GM12878 (cell line): ENCODE results near the gene DCK. TPM values are rescaled to one million over a fixed set of nuclear protein-coding genes. Genes with fewer than 3 reads are reported as not detected.

ENCODE experiments used
- ATAC-seq: fragments of 200-7000 bp; cut with Tn5 transposase; 3 replicates; pipeline ENCODE4 v1.9.1; 2020; ENCODE audit warnings: mild to moderate bottlenecking, moderate library complexity
- BruUV-seq: library from RNA; stranded (reverse); fragments of 400-500 nt; replicated peaks from 2 replicates; lab custom pipeline; 2021; lab: Mats Ljungman, UMichigan
- CTCF ChIA-PET: fragments of 300-600 bp; sonication (Branson Sonifier 250); formaldehyde crosslinking; extraction: SDS; loops from one replicate; lab custom pipeline; 2021; ENCODE audit warnings: inconsistent platforms; lab: Yijun Ruan, JAX
- POLR2A ChIA-PET: fragments of 350-600 bp; formaldehyde crosslinking; extraction: SDS; loops from one replicate; lab custom pipeline; 2021; ENCODE audit warnings: inconsistent platforms; lab: Charles Lee
- RAD21 ChIA-PET: fragments of 300-600 bp; sonication (Branson Sonifier 250); formaldehyde crosslinking; loops from one replicate; lab custom pipeline; 2023; ENCODE audit warnings: antibody characterized with exemption; ENCODE audit not compliant: unreplicated experiment; lab: Charles Lee
- SMC1A ChIA-PET: fragments of 300-600 bp; sonication (Branson Sonifier 250); formaldehyde crosslinking; loops from one replicate; lab custom pipeline; 2023; ENCODE audit not compliant: unreplicated experiment, uncharacterized antibody; lab: Charles Lee
- DNase-seq: peaks from one replicate; pipeline ENCODE4 v3.0.0-alpha.2; 2011; ENCODE audit warnings: low read depth, low spot score
- FAIRE-seq: peaks from 3 replicates; lab custom pipeline; 2011; peaks lifted over from hg19 to GRCh38; lab: Jason Lieb, UNC
- H2AFZ ChIP-seq: 2 replicates; pipeline ENCODE4 v1.6.0; 2011; ENCODE audit warnings: low read depth, low read length, control low read depth; ENCODE audit not compliant: control insufficient read depth
- H3K27ac ChIP-seq: 2 replicates; pipeline ENCODE4 v1.5.1; 2011; ENCODE audit warnings: control low read depth; ENCODE audit not compliant: control insufficient read depth, insufficient read depth
- H3K27me3 ChIP-seq, 2 experiments: replicated peaks in 1 of 2; 2 replicates each; pipeline versions ENCODE4 v1.6.0 to v1.6.1; 2011; ENCODE audit warnings: low read length in 1 of 2; ENCODE audit not compliant: control insufficient read depth in 2 of 2, insufficient read depth in 2 of 2
- H3K36me3 ChIP-seq, 2 experiments: 2 replicates each; pipeline ENCODE4 v1.5.1; 2011; ENCODE audit warnings: low read length in 1 of 2; ENCODE audit not compliant: control insufficient read depth in 2 of 2, insufficient read depth in 2 of 2
- H3K4me1 ChIP-seq: 2 replicates; pipeline ENCODE4 v1.6.1; 2011; ENCODE audit warnings: mild to moderate bottlenecking, low read length, moderate library complexity, mixed read lengths; ENCODE audit not compliant: control insufficient read depth, insufficient read depth
- H3K4me2 ChIP-seq: 2 replicates; pipeline ENCODE4 v1.6.0; 2011; ENCODE audit warnings: control low read depth; ENCODE audit not compliant: control insufficient read depth, insufficient read depth
- H3K4me3 ChIP-seq: fragments of 200-600 bp; sonication (generic); 2 replicates; pipeline ENCODE4 v1.5.1; 2016
- H3K79me2 ChIP-seq: 2 replicates; pipeline ENCODE4 v1.6.0; 2011; ENCODE audit warnings: low read length; ENCODE audit not compliant: control insufficient read depth, insufficient read depth
- H3K9ac ChIP-seq: 2 replicates; pipeline ENCODE4 v1.8.0; 2011; ENCODE audit warnings: low read length, control low read depth, mixed read lengths; ENCODE audit not compliant: control insufficient read depth, insufficient read depth
- H3K9me3 ChIP-seq: replicated peaks from 3 replicates; pipeline ENCODE4 v1.5.1; 2011; ENCODE audit warnings: mild to moderate bottlenecking, low read length; ENCODE audit not compliant: control insufficient read depth, insufficient read depth
- H4K20me1 ChIP-seq: 2 replicates; pipeline ENCODE4 v1.6.0; 2011; ENCODE audit not compliant: control insufficient read depth, insufficient read depth
- BCLAF1 ChIP-seq: fragments of 450-650 bp; IDR thresholded peaks from 2 replicates; pipeline ENCODE4 v1.6.1; 2017; ENCODE audit warnings: antibody characterized with exemption, mild to moderate bottlenecking, moderate library complexity
- CEBPB ChIP-seq, 2 experiments: fragments of 150-350 bp in 1 of 2; IDR thresholded peaks; 2 replicates each; pipeline ENCODE4 v1.6.1; 2012 to 2014; ENCODE audit warnings: low read depth in 2 of 2, low read length in 2 of 2, borderline replicate concordance in 1 of 2, inconsistent platforms in 1 of 2
- CTCF ChIP-seq, 3 experiments: IDR thresholded peaks in 2 of 3; conservative IDR thresholded peaks in 1 of 3; 2 replicates each; pipeline ENCODE4 v1.5.1; 2011; ENCODE audit warnings: low read depth in 3 of 3, low read length in 3 of 3, mild to moderate bottlenecking in 3 of 3, control low read depth in 2 of 3, moderate library complexity in 2 of 3, inconsistent platforms in 1 of 3, mixed read lengths in 1 of 3; ENCODE audit not compliant: control insufficient read depth in 2 of 3, insufficient read depth in 1 of 3; ENCODE audit errors: extremely low read depth in 1 of 3
- DPF2 ChIP-seq: fragments of 450-650 bp; IDR thresholded peaks from 2 replicates; pipeline ENCODE4 v1.6.1; 2017; ENCODE audit warnings: mild to moderate bottlenecking
- MEF2A ChIP-seq: IDR thresholded peaks from 2 replicates; pipeline ENCODE4 v1.6.1; 2011; ENCODE audit warnings: low read depth, mild to moderate bottlenecking, low read length, moderate library complexity; ENCODE audit not compliant: insufficient read depth
- MLLT1 ChIP-seq: fragments of 450-650 bp; IDR thresholded peaks from 2 replicates; pipeline ENCODE4 v1.6.1; 2016; ENCODE audit warnings: mild to moderate bottlenecking
- SREBF2 ChIP-seq: IDR thresholded peaks from 2 replicates; pipeline ENCODE4 v1.6.1; 2012; ENCODE audit warnings: mild to moderate bottlenecking, low read length
- TARDBP ChIP-seq: IDR thresholded peaks from 2 replicates; pipeline ENCODE4 v1.6.1; 2016; ENCODE audit warnings: borderline replicate concordance
- ZBTB4 ChIP-seq: fragments of 450-650 bp; formaldehyde crosslinking; IDR thresholded peaks from 2 replicates; pipeline ENCODE4 v1.4.0; 2022; ENCODE audit warnings: mild to moderate bottlenecking, moderate library complexity
- whole genome bisulfite sequencing: methylation state at CpG from one replicate; pipeline ENCODE4 v1.1.6; 2016; ENCODE audit warnings: low lambda C conversion rate; ENCODE audit not compliant: insufficient replicate concordance, insufficient coverage; ENCODE audit errors: missing lambda C conversion rate; 5-methylcytosine and 5-hydroxymethylcytosine counted together
- in situ Hi-C: fragments of 300-500 bp; cut with MboI; formaldehyde crosslinking; loops from 9 replicates; pipeline ENCODE4 v1.14.3; 2018; ENCODE audit warnings: mixed read lengths
- intact Hi-C: fragments of 100-400 bp; cut with micrococcal nuclease; formaldehyde crosslinking; loops from one replicate; pipeline ENCODE4 v1.14.2; 2022; ENCODE audit not compliant: unreplicated experiment
- polyA plus RNA-seq, 11 experiments: library from polyadenylated mRNA; depleted of rRNA in 4 of 11; unstranded in 6 of 11; stranded (reverse) in 5 of 11; fragments of >200 nt; fragmentation: Nextera tagmentation in 4 of 11; fragmentation: Illumina TruSeq in 1 of 11; extraction: Ambion mirVana in 4 of 11; extraction: Trizol in 1 of 11; gene quantifications; 1 replicate in 1 of 11; 2 replicates in 10 of 11; pipeline versions ENCODE4 v1.2.1 to v1.2.3, GENCODE V29; 2011 to 2016; ENCODE audit warnings: inconsistent platforms in 2 of 11, missing spikeins in 2 of 11, low read depth in 1 of 11
- total RNA-seq, 4 experiments: library from RNA; depleted of rRNA in 3 of 4; stranded (reverse); fragments of >200 nt in 3 of 4; fragmentation: Illumina TruSeq in 1 of 4; extraction: Trizol in 1 of 4; gene quantifications; 2 replicates each; pipeline versions ENCODE4 v1.2.1 to v1.2.3, GENCODE V29; 2013 to 2021

DCK gene
- total and polyA plus RNA-seq, 10 of the 15 experiments (the other 5 are each of a cell fraction or from before 2014, with no cell fraction given): 20.0 to 69.4 (median 26.2) TPM

GRCh38 chr4:71029504-71029903 lies 36.1 kb downstream of the DCK start:
- no peaks in the 10 kb centered on the region for H3K9me3 ChIP-seq
- ChIA-PET CTCF (no interaction called here), RAD21 (no interaction called here), POLR2A (interaction anchor here (0.6 kb wide), 1 partner anchor 184 kb away, joined by 4 read pairs; no protein-coding TSS in a partner anchor), SMC1A (interaction anchor here (0.7 kb wide), 1 partner anchor 241 kb away, joined by 3 read pairs; no protein-coding TSS in a partner anchor)
- H3K79me2 ChIP-seq: no peaks in the 10 kb centered on the region
- no peaks in the 10 kb centered on the region for H3K27me3 ChIP-seq
- no peak overlapping the region for H3K4me3 ChIP-seq
- ATAC-seq (no peak), DNase-seq (no peak), FAIRE-seq (no peak)
- H3K36me3 ChIP-seq: peaks cover 0 to 15% of the 10 kb centered on the region in 2 experiments; a peak in 3 of 4 replicates
- no peak overlapping the region for H3K9ac ChIP-seq
- no peak overlapping the region for H3K4me2 ChIP-seq
- H4K20me1 ChIP-seq: no peaks in the 10 kb centered on the region
- no TSS peak for BruUV-seq
- H2AFZ ChIP-seq: no peak overlapping the region
- H3K27ac ChIP-seq: no peak overlapping the region
- no peaks in the 10 kb centered on the region for H3K4me1 ChIP-seq
- intact Hi-C loops: no loop called here
- 47% methylated on average over 1 of the region's 1 CpG for WGBS
- in situ Hi-C loops: no loop called here
- TF ChIP-seq ZBTB4 (CRISPR knock-in tag) (no peak), TARDBP (no peak), MLLT1 (no peak), DPF2 (no peak), BCLAF1 (no peak), MEF2A (no peak), CTCF (IDR thresholded peaks at IDR 0.05 in 2 of 3, conservative IDR thresholded peaks at IDR 0.05 in 1 of 3; ENCODE audit: control insufficient read depth in 2 of 3, extremely low read depth in 1 of 3, insufficient read depth in 1 of 3, low read depth in 3 of 3, low read length in 3 of 3) (no peak), CEBPB (IDR thresholded peaks at IDR 0.05; ENCODE audit: borderline replicate concordance in 1 of 2, low read depth in 2 of 2, low read length in 2 of 2) (no peak), SREBF2 (no peak)
